Measurements from ENCODE around the gene TBC1D9B. TPM values are rescaled to one million over a fixed set of nuclear protein-coding genes. Genes with fewer than 3 reads are reported as not detected.

TBC1D9B gene
- polyA plus RNA-seq, 2 of the 4 experiments (the other 2 are of a cell fraction), result 37.2 to 64.7 TPM

GRCh38 chr5:179918742-179919486, 11.2 kb upstream of the TBC1D9B start:
- POLR2A ChIA-PET, result no interaction called here
- H3K27ac ChIP-seq, result no peak overlapping the region
- no peak overlapping the region for H3K4me2 ChIP-seq
- DNase-seq (ENCODE audit: low read depth in 1 of 2, low spot score in 1 of 2) (no peak), ATAC-seq (no peak), FAIRE-seq (no peak)
- H3K9me3 ChIP-seq, result no peaks in the 10 kb centered on the region
- WGBS (ENCODE audit: missing lambda C conversion rate), result 81% methylated on average over 19 of the region's 19 CpGs
- CTCF ChIA-PET, result interaction anchor here (3.4 kb wide), 1 partner anchor 11 kb away, joined by 12 read pairs; no protein-coding TSS in a partner anchor
- H3K4me1 ChIP-seq, result peaks cover 7% of the 10 kb centered on the region
- no peak for TF ChIP-seq RARB (CRISPR knock-in tag; IDR thresholded peaks at IDR 0.05)
- no peak for TF ChIP-seq HMGXB4 (CRISPR knock-in tag; IDR thresholded peaks at IDR 0.05; ENCODE audit: borderline replicate concordance)
- TF ChIP-seq ATOH8 (CRISPR knock-in tag; IDR thresholded peaks at IDR 0.05; ENCODE audit: low read depth), result no peak
- TF ChIP-seq ESRRA (IDR thresholded peaks at IDR 0.05; ENCODE audit: borderline replicate concordance, low read length), result no peak
- TF ChIP-seq EP300 (IDR thresholded peaks at IDR 0.05), result no peak
- no peak for TF ChIP-seq EHMT2 (IDR thresholded peaks at IDR 0.05; ENCODE audit: low read depth)
- TF ChIP-seq EHF (CRISPR knock-in tag; IDR thresholded peaks at IDR 0.05), result no peak
- no peak for TF ChIP-seq SMC3 (IDR thresholded peaks at IDR 0.05)
- TF ChIP-seq JUN (IDR thresholded peaks at IDR 0.05), result no peak
- no peak for TF ChIP-seq HEYL (CRISPR knock-in tag; IDR thresholded peaks at IDR 0.05)
- TF ChIP-seq ZFP36 (IDR thresholded peaks at IDR 0.05; ENCODE audit: borderline replicate concordance, partially characterized antibody), result no peak
- TF ChIP-seq TP53 (CRISPR knock-in tag; IDR thresholded peaks at IDR 0.05), result no peak
- no peak for TF ChIP-seq ZC3H11A (IDR thresholded peaks at IDR 0.05)
- TF ChIP-seq NR3C1 (IDR thresholded peaks at IDR 0.05), result no peak
- H3K4me3 ChIP-seq, result no peak overlapping the region

- no peak for ATAC-seq
- no peak for DNase-seq (ENCODE audit: low read depth in 1 of 2, low spot score in 1 of 2)
- Histone ChIP-seq H3K4me3 (no peak overlapping the region), H3K27ac (no peak overlapping the region), H3K9me3 (no peaks in the 10 kb centered on the region), H3K4me2 (no peak overlapping the region), H3K4me1 (peaks cover 9% of the 10 kb centered on the region)
- FAIRE-seq, result no peak
- POLR2A ChIA-PET, result no interaction called here
- CTCF ChIA-PET, result interaction anchor here (0.6 to 3.4 kb wide), 4 partner anchors 8 to 347 kb away, joined by 3 to 12 read pairs (median 3); no protein-coding TSS in a partner anchor
- WGBS (ENCODE audit: missing lambda C conversion rate), result 65% methylated on average over 5 of the region's 6 CpGs
- no peak for TF ChIP-seq SMC3 (IDR thresholded peaks at IDR 0.05)
- no peak for TF ChIP-seq POLR2A (IDR thresholded peaks at IDR 0.05; ENCODE audit: low read length)
- no peak for TF ChIP-seq USF2 (IDR thresholded peaks at IDR 0.05)
- TF ChIP-seq BHLHE40 (IDR thresholded peaks at IDR 0.05; ENCODE audit: low read depth, low read length), result no peak
- no peak for TF ChIP-seq ESRRA (IDR thresholded peaks at IDR 0.05; ENCODE audit: borderline replicate concordance, low read length)
- TF ChIP-seq PBX3 (IDR thresholded peaks at IDR 0.05), result no peak
- no peak for TF ChIP-seq FOXS1 (CRISPR knock-in tag; IDR thresholded peaks at IDR 0.05)
These were observed 8.8 kb upstream of the TBC1D9B start for GRCh38 chr5:179916523-179916922.

Data from A549 (cell line).